HEK293 (cell line): Measurements from ENCODE around the gene GPR162.

Experiments used
- KLF9 ChIP-seq: fragments of 450-650 bp; formaldehyde crosslinking; IDR thresholded peaks from 2 replicates; pipeline ENCODE4 v1.5.1; 2016; ENCODE audit warnings: missing biosample characterization, missing genetic modification characterization, low read depth
- ZBTB21 ChIP-seq: fragments of 450-650 bp; formaldehyde crosslinking; IDR thresholded peaks from 2 replicates; pipeline ENCODE4 v1.5.1; 2017; ENCODE audit warnings: missing biosample characterization, missing genetic modification characterization
- ZNF121 ChIP-seq: fragments of 450-650 bp; formaldehyde crosslinking; IDR thresholded peaks from 2 replicates; pipeline ENCODE4 v1.5.1; 2016; ENCODE audit warnings: missing biosample characterization, missing genetic modification characterization
- ZNF274 ChIP-seq, 2 experiments: fragments of 200-500 bp in 1 of 2; fragments of 450-650 bp in 1 of 2; sonication (Bioruptor generic) in 1 of 2; formaldehyde crosslinking in 1 of 2; IDR thresholded peaks; 2 replicates each; pipeline versions ENCODE4 v1.5.1 to v1.6.1; 2014 to 2016; ENCODE audit warnings: borderline replicate concordance in 1 of 2, inconsistent platforms in 1 of 2, low read length in 1 of 2, missing biosample characterization in 1 of 2, missing genetic modification characterization in 1 of 2
- ZNF544 ChIP-seq: fragments of 450-650 bp; formaldehyde crosslinking; IDR thresholded peaks from 2 replicates; pipeline ENCODE4 v1.5.0; 2017; ENCODE audit warnings: missing biosample characterization, missing genetic modification characterization
- ZNF768 ChIP-seq: fragments of 450-650 bp; formaldehyde crosslinking; IDR thresholded peaks from 2 replicates; pipeline ENCODE4 v1.5.1; 2018; ENCODE audit warnings: missing biosample characterization, mild to moderate bottlenecking, missing genetic modification characterization
- ZNF785 ChIP-seq: fragments of 450-650 bp; formaldehyde crosslinking; IDR thresholded peaks from 2 replicates; pipeline ENCODE4 v1.5.1; 2016; ENCODE audit warnings: missing biosample characterization, missing genetic modification characterization
- TF ChIP-seq, protein P1 (sequence below): sonication (generic); formaldehyde crosslinking; IDR thresholded peaks from 2 replicates; pipeline ENCODE4 v1.8.1; 2022; ENCODE audit warnings: mild to moderate bottlenecking, moderate library complexity, missing genetic modification reagents
- TF ChIP-seq, protein P2 (sequence below): fragments of 450-650 bp; formaldehyde crosslinking; IDR thresholded peaks from 2 replicates; pipeline ENCODE4 v1.5.1; 2016; ENCODE audit warnings: missing biosample characterization, missing genetic modification characterization
- TF ChIP-seq, protein P3 (sequence below): fragments of 450-650 bp; formaldehyde crosslinking; IDR thresholded peaks from 2 replicates; pipeline ENCODE4 v1.5.1; 2016; ENCODE audit warnings: missing biosample characterization, missing genetic modification characterization
- TF ChIP-seq, protein P4 (sequence below): fragments of 450-650 bp; formaldehyde crosslinking; IDR thresholded peaks from 2 replicates; pipeline ENCODE4 v1.5.1; 2016; ENCODE audit warnings: missing biosample characterization, missing genetic modification characterization
- TF ChIP-seq, protein P5 (sequence below): fragments of 450-650 bp; formaldehyde crosslinking; IDR thresholded peaks from 2 replicates; pipeline ENCODE4 v1.5.1; 2016; ENCODE audit warnings: missing biosample characterization, missing genetic modification characterization

DNA sequence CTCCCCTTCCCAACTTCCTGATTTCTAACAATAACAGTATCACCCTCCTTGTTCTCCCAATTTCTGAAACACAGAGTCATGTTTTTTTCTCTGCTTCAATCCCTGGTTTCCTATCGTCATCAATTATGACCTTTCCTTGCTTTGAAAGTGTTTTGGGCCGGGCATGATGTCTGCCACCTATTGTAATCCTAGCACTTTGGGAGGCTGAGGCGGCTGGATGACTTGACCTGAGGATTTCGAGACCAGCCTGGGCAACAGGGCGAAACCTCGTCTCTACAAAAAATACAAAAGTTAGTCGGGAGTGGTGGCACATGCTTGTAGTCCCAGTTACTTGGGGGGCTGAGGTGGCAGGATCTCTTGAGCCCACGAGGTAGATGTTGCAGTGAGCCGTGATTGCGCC, 12.6 kb upstream of the GPR162 start:
- TF ChIP-seq, protein P1, sequence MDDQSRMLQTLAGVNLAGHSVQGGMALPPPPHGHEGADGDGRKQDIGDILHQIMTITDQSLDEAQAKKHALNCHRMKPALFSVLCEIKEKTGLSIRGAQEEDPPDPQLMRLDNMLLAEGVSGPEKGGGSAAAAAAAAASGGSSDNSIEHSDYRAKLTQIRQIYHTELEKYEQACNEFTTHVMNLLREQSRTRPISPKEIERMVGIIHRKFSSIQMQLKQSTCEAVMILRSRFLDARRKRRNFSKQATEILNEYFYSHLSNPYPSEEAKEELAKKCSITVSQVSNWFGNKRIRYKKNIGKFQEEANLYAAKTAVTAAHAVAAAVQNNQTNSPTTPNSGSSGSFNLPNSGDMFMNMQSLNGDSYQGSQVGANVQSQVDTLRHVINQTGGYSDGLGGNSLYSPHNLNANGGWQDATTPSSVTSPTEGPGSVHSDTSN (CRISPR knock-in tag): no peak
- TF ChIP-seq, protein P2, sequence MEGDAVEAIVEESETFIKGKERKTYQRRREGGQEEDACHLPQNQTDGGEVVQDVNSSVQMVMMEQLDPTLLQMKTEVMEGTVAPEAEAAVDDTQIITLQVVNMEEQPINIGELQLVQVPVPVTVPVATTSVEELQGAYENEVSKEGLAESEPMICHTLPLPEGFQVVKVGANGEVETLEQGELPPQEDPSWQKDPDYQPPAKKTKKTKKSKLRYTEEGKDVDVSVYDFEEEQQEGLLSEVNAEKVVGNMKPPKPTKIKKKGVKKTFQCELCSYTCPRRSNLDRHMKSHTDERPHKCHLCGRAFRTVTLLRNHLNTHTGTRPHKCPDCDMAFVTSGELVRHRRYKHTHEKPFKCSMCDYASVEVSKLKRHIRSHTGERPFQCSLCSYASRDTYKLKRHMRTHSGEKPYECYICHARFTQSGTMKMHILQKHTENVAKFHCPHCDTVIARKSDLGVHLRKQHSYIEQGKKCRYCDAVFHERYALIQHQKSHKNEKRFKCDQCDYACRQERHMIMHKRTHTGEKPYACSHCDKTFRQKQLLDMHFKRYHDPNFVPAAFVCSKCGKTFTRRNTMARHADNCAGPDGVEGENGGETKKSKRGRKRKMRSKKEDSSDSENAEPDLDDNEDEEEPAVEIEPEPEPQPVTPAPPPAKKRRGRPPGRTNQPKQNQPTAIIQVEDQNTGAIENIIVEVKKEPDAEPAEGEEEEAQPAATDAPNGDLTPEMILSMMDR (tag by site-specific recombination): no peak
- TF ChIP-seq, protein P3, sequence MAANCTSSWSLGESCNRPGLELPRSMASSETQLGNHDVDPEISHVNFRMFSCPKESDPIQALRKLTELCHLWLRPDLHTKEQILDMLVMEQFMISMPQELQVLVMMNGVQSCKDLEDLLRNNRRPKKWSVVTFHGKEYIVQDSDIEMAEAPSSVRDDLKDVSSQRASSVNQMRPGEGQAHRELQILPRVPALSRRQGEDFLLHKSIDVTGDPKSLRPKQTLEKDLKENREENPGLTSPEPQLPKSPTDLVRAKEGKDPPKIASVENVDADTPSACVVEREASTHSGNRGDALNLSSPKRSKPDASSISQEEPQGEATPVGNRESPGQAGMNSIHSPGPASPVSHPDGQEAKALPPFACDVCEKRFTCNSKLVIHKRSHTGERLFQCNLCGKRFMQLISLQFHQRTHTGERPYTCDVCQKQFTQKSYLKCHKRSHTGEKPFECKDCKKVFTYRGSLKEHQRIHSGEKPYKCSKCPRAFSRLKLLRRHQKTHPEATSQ: no peak
- no peak for TF ChIP-seq ZNF785 (tag by site-specific recombination)
- no peak for TF ChIP-seq ZNF768 (tag by site-specific recombination)
- no peak for TF ChIP-seq ZBTB21 (tag by site-specific recombination)
- TF ChIP-seq, protein P4, sequence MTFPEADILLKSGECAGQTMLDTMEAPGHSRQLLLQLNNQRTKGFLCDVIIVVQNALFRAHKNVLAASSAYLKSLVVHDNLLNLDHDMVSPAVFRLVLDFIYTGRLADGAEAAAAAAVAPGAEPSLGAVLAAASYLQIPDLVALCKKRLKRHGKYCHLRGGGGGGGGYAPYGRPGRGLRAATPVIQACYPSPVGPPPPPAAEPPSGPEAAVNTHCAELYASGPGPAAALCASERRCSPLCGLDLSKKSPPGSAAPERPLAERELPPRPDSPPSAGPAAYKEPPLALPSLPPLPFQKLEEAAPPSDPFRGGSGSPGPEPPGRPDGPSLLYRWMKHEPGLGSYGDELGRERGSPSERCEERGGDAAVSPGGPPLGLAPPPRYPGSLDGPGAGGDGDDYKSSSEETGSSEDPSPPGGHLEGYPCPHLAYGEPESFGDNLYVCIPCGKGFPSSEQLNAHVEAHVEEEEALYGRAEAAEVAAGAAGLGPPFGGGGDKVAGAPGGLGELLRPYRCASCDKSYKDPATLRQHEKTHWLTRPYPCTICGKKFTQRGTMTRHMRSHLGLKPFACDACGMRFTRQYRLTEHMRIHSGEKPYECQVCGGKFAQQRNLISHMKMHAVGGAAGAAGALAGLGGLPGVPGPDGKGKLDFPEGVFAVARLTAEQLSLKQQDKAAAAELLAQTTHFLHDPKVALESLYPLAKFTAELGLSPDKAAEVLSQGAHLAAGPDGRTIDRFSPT (tag by site-specific recombination): no peak
- no peak for TF ChIP-seq KLF9 (tag by site-specific recombination)
- TF ChIP-seq, protein P5, sequence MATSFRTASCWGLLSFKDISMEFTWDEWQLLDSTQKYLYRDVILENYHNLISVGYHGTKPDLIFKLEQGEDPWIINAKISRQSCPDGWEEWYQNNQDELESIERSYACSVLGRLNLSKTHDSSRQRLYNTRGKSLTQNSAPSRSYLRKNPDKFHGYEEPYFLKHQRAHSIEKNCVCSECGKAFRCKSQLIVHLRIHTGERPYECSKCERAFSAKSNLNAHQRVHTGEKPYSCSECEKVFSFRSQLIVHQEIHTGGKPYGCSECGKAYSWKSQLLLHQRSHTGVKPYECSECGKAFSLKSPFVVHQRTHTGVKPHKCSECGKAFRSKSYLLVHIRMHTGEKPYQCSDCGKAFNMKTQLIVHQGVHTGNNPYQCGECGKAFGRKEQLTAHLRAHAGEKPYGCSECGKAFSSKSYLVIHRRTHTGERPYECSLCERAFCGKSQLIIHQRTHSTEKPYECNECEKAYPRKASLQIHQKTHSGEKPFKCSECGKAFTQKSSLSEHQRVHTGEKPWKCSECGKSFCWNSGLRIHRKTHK: no peak
- no peak for TF ChIP-seq ZNF544 (tag by site-specific recombination)
- no peak for TF ChIP-seq ZNF121 (tag by site-specific recombination)
- TF ChIP-seq ZNF274 (IDR thresholded peaks at IDR 0.05; ENCODE audit: low read length): no peak
- no peak for TF ChIP-seq ZNF274 (tag by site-specific recombination; IDR thresholded peaks at IDR 0.05; ENCODE audit: borderline replicate concordance)
